ENCODE measurements around the gene PHKG1.
"Not testable (repeated sequence)": the region's sequence is repeated elsewhere in the genome, so short reads cannot be mapped to it uniquely, and the experiment has no call there.

Gene PHKG1

GRCh38 chr7:56033671-56034432, 58.9 kb downstream of the PHKG1 start:
- peak; percentile 75 for DNase-seq

DNA sequence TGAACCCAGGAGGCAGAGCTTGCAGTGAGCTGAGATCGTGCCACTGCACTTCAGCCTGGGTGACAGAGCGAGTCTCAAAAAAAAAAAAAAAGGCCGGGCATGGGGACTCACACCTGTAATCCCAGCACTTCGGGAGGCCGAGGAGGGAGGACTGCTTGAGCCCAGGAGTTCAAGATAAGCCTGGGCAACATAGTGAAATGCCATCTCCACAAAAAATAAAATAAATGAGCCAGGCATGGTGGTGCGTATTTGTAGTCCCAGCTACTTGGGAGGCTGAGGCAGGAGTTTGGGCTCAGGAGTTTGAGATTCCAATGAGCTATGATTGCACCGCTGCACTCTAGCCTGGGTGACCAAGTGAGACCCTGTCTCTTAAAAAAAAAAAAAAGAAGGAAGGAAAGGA, 60.2 kb downstream of the PHKG1 start:
- DNase-seq, result not testable (repeated sequence)

DNA sequence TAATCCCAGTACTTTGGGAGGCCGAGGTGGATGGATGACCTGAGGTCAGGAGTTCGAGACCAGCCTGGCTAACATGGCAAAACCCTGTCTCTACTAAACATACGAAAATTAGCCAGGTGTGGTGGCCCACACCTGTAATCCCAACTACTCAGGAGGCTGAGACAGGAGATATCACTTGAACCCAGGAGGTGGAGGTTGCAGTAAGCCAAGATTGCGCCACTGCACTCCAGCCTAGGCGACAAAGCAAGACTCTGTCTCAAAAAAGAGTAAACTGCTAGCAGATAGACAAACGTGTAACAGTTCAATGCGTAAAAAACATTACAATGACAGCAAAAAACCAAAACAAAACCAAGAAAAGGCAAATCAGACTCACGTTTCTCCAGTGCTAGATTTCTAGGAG, 61.2 kb downstream of the PHKG1 start:
- DNase-seq, result not testable (repeated sequence)

DNA sequence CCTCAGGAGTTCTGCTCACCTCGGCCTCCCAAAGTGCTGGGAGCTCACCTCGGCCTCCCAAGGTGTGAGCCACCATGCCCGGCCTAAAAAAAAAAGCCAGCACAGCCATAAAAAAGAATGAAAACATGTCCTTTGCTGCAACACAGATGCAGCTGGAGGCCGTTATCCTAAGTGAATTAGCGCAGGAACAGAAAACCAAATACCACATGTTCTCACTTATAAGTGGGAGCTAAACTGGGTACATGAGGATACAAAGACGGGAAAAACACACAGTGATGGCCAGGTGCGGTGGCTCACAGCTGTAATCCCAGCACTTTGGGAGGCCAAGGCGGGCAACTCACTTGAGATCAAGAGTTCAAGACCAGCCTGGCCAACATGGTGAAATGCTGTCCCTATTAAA, 62.4 kb downstream of the PHKG1 start:
- DNase-seq, result no peak

All from activated gamma-delta T cell treated with Interleukin-2 at 50 U/mL for 16 hours (primary cell).